Measurements from ENCODE around the gene MRGPRX1. TPM values are rescaled to one million over a fixed set of nuclear protein-coding genes. Genes with fewer than 3 reads are reported as not detected.

Gene MRGPRX1
- not detected in 2 replicates for total RNA-seq
- long read RNA-seq, result 0 reads

GRCh38 chr11:18939314-18939713 lies at the start of gene MRGPRX1:
TSS of gene MRGPRX1 (minus strand) at chr11:18939414. CDS start at chr11:18934784, 4,630 bp downstream.
- DNase-seq (ENCODE audit: low spot score, unreplicated experiment), result no peak
- TF ChIP-seq, protein P1, sequence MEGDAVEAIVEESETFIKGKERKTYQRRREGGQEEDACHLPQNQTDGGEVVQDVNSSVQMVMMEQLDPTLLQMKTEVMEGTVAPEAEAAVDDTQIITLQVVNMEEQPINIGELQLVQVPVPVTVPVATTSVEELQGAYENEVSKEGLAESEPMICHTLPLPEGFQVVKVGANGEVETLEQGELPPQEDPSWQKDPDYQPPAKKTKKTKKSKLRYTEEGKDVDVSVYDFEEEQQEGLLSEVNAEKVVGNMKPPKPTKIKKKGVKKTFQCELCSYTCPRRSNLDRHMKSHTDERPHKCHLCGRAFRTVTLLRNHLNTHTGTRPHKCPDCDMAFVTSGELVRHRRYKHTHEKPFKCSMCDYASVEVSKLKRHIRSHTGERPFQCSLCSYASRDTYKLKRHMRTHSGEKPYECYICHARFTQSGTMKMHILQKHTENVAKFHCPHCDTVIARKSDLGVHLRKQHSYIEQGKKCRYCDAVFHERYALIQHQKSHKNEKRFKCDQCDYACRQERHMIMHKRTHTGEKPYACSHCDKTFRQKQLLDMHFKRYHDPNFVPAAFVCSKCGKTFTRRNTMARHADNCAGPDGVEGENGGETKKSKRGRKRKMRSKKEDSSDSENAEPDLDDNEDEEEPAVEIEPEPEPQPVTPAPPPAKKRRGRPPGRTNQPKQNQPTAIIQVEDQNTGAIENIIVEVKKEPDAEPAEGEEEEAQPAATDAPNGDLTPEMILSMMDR (IDR thresholded peaks at IDR 0.05; ENCODE audit: unreplicated experiment), result no peak
- Mint-ChIP-seq H3K27me3 (peaks cover 3% of the 10 kb centered on the region), H3K4me1 (ENCODE audit: low read depth) (no peaks in the 10 kb centered on the region), H3K27ac (no peak within 1 kb of the TSS), H3K9me3 (ENCODE audit: low read depth) (no peaks in the 10 kb centered on the region), H3K36me3 (ENCODE audit: insufficient read depth) (no peaks in the 10 kb centered on the region), H3K4me3 (ENCODE audit: low read depth) (no peak within 1 kb of the TSS)

DNA sequence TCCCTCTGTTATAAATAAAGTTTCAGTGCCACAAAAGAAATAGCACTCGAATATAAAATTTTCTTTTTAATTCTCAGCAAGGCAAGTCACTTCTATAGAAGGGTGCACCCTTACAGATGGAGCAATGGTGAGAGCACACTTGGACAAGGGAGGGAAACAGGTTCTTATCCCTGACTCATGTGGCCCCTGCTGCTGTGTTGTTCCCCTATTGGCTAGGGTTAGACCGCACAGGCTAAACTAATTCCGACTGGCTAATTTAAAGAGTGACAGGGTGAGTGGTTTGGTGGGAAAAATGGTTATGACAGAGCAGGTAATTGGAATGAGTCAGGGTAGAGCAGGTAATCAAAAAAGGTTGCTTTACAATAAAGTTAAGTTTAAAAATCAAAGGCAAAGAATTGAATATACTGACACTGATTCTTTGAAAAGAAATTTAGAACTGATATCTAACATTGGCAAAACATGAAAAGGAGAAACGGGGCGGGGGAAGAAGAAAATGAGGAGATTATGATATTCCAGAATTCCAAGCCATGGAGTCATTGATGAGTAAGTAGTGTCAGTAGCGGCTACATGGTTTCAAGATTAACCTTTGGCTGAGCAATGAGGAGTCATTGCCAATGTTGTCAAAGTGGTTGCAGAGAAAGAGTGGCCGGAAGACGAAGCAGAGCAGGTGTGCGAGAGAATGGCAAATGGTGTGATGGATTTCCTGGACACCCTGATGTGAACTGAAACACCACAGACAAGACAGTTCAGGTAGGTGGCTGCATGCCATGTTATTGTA lies 48.4 kb upstream of the MRGPRX1 start:
- DNase-seq (ENCODE audit: low spot score, unreplicated experiment), result no peak
- peaks cover 7% of the 10 kb centered on the region for H3K27me3 Mint-ChIP-seq
- H3K4me3 Mint-ChIP-seq (ENCODE audit: low read depth), result no peak overlapping the region
- TF ChIP-seq, protein P1 (IDR thresholded peaks at IDR 0.05; ENCODE audit: unreplicated experiment), result no peak
- no peak overlapping the region for H3K27ac Mint-ChIP-seq
- no peaks in the 10 kb centered on the region for H3K36me3 Mint-ChIP-seq (ENCODE audit: insufficient read depth)
- H3K9me3 Mint-ChIP-seq (ENCODE audit: low read depth), result peaks cover 7% of the 10 kb centered on the region
- H3K4me1 Mint-ChIP-seq (ENCODE audit: low read depth), result no peaks in the 10 kb centered on the region

DNA sequence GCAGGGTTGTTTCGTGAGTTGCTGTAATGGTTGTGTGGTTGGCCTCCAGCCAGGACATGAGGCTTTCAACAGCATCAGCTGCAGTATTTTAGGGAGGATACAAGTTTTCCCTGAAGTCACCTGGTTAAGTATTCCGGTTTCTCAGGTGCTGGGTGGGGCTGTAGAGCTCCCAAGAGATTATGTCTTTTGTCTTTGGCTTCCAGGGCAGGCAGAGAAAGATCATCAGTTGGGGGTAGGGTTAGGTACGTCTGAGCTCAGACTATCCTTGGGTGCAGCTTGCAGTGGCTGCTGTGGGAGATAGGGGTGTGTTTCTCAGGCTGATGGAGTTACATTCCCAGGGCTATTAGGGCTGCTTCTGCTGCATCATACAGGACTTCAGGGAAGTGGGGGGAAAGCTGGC lies 47.5 kb upstream of the MRGPRX1 start:
- no peaks in the 10 kb centered on the region for H3K4me1 Mint-ChIP-seq (ENCODE audit: low read depth)
- DNase-seq (ENCODE audit: low spot score, unreplicated experiment), result no peak
- peaks cover 7% of the 10 kb centered on the region for H3K27me3 Mint-ChIP-seq
- TF ChIP-seq, protein P1 (IDR thresholded peaks at IDR 0.05; ENCODE audit: unreplicated experiment), result no peak
- peaks cover 7% of the 10 kb centered on the region for H3K9me3 Mint-ChIP-seq (ENCODE audit: low read depth)
- no peaks in the 10 kb centered on the region for H3K36me3 Mint-ChIP-seq (ENCODE audit: insufficient read depth)
- H3K27ac Mint-ChIP-seq, result no peak overlapping the region
- H3K4me3 Mint-ChIP-seq (ENCODE audit: low read depth), result no peak overlapping the region

GRCh38 chr11:18981897-18982296 lies 42.7 kb upstream of the MRGPRX1 start:
- TF ChIP-seq, protein P1 (IDR thresholded peaks at IDR 0.05; ENCODE audit: unreplicated experiment), result no peak
- peaks cover 9% of the 10 kb centered on the region for H3K9me3 Mint-ChIP-seq (ENCODE audit: low read depth)

DNA sequence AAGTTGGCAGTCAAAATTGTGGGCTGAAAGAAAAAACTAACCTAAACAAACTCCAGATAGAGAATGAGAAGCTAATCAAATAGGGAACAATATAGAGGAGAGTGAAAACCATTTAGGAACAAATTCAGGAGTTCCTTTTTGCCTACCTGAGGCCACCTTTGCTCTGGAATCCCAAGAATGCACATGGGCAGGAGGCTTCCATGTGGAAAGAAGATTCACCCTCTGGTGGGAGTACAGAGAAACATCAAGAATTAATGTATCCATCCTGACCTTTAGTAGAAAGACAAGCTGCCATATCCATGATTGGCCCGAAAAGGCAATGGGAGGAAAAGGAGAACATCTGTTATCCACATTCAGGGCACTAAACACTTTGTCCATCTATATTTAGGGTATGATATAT lies 35.0 kb upstream of the MRGPRX1 start:
- TF ChIP-seq, protein P1 (IDR thresholded peaks at IDR 0.05; ENCODE audit: unreplicated experiment), result no peak
- Mint-ChIP-seq H3K36me3 (ENCODE audit: insufficient read depth) (no peaks in the 10 kb centered on the region), H3K9me3 (ENCODE audit: low read depth) (peaks cover 5% of the 10 kb centered on the region), H3K27me3 (no peaks in the 10 kb centered on the region), H3K4me3 (ENCODE audit: low read depth) (no peak overlapping the region), H3K4me1 (ENCODE audit: low read depth) (peaks cover 1% of the 10 kb centered on the region), H3K27ac (no peak overlapping the region)
- no peak for DNase-seq (ENCODE audit: low spot score, unreplicated experiment)

More at GRCh38 chr11:18981897-18982296, 42.7 kb upstream of the MRGPRX1 start:
- H3K4me3 Mint-ChIP-seq (ENCODE audit: low read depth), result no peak overlapping the region
- H3K27ac Mint-ChIP-seq, result no peak overlapping the region
- H3K27me3 Mint-ChIP-seq, result peaks cover 7% of the 10 kb centered on the region
- H3K4me1 Mint-ChIP-seq (ENCODE audit: low read depth), result no peaks in the 10 kb centered on the region
- no peaks in the 10 kb centered on the region for H3K36me3 Mint-ChIP-seq (ENCODE audit: insufficient read depth)
- DNase-seq (ENCODE audit: low spot score, unreplicated experiment), result no peak

Data from progenitor cell of endocrine pancreas (in vitro differentiated cells).